GM19372 (cell line): ENCODE data around the gene CFAP70.
"Not testable (repeated sequence)": the region's sequence is repeated elsewhere in the genome, so short reads cannot be mapped to it uniquely, and the experiment has no call there.

Experiments used
- ATAC-seq: cut with Tn5 transposase; IDR thresholded peaks from one replicate; pipeline ENCODE4 v1.9.1; 2021; ENCODE audit warnings: mild to moderate bottlenecking, low read depth, moderate library complexity; ENCODE audit not compliant: unreplicated experiment

Gene CFAP70

DNA sequence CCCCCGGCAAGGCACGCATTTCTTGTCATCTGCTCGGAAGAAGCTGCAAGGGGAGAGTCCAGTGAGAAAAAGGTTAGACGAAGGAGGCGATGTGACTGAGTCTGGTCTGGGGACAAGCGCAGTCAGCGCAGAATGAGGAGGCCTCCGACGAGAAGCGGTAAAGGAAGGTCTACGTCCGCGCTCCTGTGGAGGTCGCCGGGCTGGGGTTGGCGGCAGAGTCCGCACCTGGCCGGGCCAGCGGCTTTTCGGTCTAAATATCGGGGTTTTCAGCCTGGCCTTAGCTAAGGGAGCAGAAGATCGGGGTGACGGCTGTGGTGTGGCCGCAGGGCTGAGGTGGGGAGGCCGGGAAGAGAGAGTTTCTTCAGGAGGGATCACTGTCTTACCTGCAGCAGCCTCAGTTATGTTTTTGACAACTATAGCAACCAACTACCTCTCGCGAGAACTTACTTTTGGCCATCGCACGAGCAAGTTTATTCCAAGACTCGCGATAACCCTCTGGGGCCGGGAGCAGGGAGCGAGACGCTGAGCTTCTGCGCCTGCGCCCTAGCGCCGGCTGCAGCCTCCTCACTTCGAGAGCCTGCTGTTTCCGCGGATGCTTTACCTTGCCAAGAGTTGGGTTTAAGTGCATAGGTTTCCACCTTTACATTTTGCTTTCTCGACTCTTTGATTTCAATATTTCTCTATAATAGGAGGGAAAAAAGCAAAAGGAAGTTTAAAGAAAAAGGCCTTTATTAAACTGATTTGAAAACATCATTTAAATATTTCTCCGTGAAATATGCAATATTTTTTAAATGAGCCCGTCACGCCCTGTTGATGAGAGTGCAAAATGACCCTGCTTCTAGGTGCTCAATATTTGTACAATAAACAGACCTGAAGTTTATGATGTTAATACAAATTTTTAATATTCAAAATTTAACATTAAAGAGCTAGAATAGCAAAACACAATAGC is at the start of gene CFAP70:
Gene CFAP70 (minus strand): TSS at position 534 of the 949 bp plus-strand sequence. CDS start 4,068 bp downstream, outside the sequence.
- ATAC-seq: peak; percentile 96

- no peak for ATAC-seq
Observed at GRCh38 chr10:73408061-73408460, 49.4 kb upstream of the CFAP70 start.

DNA sequence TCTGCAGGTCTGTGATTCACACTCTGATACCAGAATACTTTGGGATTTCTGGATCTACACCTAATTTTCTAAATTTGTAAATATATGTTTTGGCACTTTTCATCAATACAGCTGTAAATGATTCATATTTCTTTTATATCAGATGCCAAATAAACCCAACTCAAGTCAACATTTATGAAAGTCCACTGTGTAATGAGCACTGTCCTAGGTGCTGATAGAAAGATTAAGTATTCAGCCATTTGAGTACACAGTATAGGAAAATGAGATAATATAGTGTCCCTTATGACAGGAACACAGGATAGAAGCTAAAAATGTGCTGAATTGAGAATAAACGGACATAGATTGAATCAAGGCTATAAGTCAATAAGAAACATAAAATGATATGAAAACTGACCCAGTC is 48.8 kb upstream of the CFAP70 start:
- ATAC-seq: no peak

GRCh38 chr10:73406846-73407245 is 48.2 kb upstream of the CFAP70 start:
- no peak for ATAC-seq

DNA sequence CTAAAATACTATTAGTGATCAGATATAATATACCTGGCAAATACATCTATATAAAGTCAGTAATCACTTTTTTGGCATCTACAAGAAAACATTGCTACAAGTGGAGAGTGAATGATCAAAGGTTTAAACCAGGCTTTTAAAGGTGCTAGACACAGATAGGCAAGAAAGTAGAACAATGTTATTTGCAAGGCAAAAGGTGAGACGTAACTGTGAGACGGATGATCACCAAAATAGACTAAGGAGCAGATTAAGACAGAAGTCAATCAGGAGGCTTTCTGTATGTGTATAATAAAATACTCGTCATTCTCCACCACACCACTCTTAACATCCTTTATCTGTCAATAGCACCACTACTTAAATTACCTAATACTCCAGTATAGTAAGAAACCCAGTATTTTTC is 46.9 kb upstream of the CFAP70 start:
- ATAC-seq: no peak

GRCh38 chr10:73404690-73405089 is 46.0 kb upstream of the CFAP70 start:
- no peak for ATAC-seq

- no peak for ATAC-seq
Observed at GRCh38 chr10:73401636-73402035, 43.0 kb upstream of the CFAP70 start.

DNA sequence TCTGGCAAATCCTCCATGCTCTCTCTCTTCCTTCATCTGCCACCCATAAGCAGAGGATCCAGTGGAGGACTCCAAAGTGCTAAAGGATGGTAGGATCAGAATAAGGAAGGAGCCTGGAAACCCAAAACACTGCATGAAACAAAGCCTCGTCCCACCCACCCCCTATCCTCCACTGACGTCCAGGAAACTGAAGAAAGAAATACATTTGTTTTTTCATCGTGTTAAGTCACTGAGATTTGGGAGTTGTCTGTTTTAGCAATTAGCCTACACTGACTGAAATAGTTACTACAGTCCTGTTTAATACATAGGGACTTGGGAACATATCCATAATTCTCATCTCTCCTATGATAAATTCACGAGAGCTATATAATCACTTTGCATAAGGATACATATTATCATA is 40.4 kb upstream of the CFAP70 start:
- no peak for ATAC-seq

DNA sequence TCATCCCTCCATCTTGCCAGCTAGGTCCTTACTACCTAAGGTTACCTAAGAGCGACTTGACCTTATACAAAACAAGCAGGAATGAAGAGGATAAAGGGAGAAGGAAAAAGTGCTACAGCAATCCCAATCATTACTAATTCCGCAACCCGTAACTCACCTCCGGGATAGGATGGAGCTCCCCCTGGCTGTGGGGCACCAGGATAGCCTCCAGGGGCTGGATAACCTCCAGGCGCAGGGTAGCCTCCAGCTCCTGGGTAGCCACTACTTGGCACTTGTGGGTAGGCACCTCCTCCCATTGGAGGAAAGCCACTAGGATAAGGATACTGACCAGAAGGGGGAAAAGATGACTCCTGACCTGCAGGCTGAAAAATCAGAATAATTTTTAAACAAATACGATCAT is 39.4 kb upstream of the CFAP70 start:
- ATAC-seq: no peak

DNA sequence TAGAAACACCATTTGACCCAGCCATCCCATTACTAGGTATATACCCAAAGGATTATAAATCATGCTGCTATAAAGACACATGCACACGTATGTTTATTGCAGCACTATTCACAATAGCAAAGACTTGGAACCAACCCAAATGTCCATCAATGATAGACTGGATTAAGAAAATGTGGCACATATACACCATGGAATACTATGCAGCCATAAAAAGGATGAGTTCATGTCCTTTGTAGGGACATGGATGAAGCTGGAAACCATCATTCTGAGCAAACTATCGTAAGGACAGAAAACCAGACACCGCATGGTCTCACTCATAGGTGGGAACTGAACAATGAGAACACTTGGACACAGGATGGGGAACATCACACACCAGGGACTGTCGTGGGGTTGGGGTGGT is 35.7 kb upstream of the CFAP70 start:
- not testable (repeated sequence) for ATAC-seq

GRCh38 chr10:73388228-73388627 is 29.6 kb upstream of the CFAP70 start:
- ATAC-seq: no peak

DNA sequence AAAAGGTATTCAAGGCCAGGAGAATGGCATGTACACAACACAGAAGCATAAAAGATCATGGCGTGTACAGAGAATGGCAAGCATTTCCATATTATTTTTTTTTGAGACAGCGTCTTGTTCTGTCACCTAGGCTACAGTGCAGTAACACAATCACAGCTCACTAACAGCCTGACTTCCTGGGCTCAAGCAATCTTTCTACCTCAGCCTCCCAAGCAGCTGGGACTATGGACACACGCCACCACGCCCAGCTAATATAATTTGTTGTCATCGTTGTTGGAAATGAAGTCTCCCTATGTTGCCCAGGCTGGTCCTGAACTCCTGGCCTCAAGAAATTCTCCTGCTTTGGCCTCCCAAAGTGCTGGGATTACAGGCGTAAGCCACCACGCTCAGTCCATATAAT is 27.9 kb upstream of the CFAP70 start:
- no peak for ATAC-seq

- no peak for ATAC-seq
Observed at GRCh38 chr10:73379064-73379748, 20.5 kb upstream of the CFAP70 start.

GRCh38 chr10:73376679-73377078 is 18.0 kb upstream of the CFAP70 start:
- no peak for ATAC-seq

DNA sequence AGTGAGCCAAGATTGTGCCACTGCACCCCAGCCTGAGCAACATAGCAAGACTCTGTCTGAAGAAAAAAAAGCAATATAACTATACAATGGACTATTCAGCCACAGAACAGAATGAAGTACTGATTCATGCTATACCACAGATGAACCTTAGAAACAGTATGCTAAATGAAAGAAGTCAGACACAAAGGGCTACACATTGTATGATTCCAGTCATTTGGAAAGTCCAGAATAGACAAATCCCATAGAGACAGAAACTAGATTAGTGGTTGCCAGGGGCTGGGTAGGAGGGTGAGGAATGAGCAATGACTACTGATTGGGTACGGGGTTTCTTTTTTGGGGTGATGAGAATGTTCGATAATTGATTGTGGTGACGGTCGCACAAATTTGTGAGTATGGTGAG is 9.6 kb upstream of the CFAP70 start:
- no peak for ATAC-seq

GRCh38 chr10:73366381-73367298 is 8.0 kb upstream of the CFAP70 start:
- ATAC-seq: peak; percentile 61

DNA sequence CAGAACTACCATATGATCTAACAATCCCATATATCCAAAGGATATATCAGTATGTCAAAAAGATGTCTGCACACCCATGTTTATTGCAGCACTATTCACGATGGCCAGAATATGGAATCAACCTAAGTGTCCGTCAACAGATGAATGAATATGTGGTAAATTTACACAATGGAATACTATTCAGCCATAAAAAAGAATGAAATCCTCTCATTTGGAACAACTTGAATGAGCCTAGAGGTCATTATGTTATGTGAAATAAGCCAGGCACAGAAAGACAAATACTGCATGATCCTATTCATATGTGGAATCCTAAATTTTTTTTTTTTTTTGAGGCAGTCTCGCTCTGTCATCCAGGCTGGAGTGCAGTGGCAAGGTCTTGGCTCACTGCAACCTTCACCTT is 6.3 kb upstream of the CFAP70 start:
- ATAC-seq: no peak

GRCh38 chr10:73359492-73359891 is 828 bp upstream of the CFAP70 start:
- no peak for ATAC-seq

DNA sequence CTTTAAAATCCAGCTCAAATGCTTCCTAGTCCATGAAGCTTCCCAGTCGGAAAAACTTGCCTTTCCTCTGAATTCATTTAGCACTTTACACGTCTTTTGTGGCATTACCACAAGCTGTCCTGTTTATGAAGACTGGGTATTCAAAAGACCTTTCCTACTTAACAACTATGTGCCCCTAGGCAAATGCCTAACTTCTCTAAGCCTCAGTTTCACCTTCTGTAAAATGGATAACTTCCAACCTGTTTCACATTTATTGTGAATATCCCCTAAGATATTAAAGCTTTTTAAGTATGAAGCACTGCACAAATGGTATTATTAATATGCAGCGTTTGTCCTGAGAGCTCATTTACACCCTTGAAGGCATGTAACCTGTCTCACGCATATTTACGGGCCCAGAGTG is 843 bp downstream of the CFAP70 start:
- ATAC-seq: no peak

GRCh38 chr10:73357166-73357565 is 1.5 kb downstream of the CFAP70 start:
- no peak for ATAC-seq

DNA sequence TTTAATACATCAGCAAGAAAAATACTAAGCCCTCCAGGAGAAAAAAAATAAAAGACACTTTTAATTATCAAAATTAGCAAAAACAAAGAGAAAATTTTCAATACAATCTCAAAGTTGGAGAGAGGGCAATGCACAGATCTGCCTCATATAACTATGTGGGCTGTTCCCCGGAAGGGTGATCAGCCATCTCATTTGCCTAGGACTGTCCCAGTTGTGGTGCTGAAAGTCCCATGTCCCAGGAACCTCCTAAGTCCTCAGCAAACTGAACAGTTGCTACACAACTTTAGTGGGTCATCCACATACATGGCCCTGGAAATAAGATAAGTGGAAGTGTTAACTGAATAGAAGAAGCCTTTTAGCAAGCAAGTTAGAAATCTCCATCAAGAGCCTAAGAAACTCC is 14.4 kb downstream of the CFAP70 start:
- ATAC-seq: no peak
